Transverse colon (tissue), 4 donors: ENCODE measurements around the gene CBX5. TPM values are rescaled to one million over a fixed set of nuclear protein-coding genes. Genes with fewer than 3 reads are reported as not detected.
"Not testable (repeated sequence)": the region's sequence is repeated elsewhere in the genome, so short reads cannot be mapped to it uniquely, and the experiment has no call there.

Experiments used
- DNase-seq: peaks from one replicate; pipeline ENCODE4 v3.0.0-alpha.2; 2019
- H3K27ac ChIP-seq, 4 donors: fragments of 200-600 bp; sonication (generic); 2 replicates each; pipeline ENCODE4 v1.5.1; 2016 to 2018; ENCODE audit warnings: inconsistent platforms in 4 of 4
- H3K27me3 ChIP-seq: fragments of 200-600 bp; sonication (generic); 2 replicates; pipeline ENCODE4 v1.5.1; 2017; ENCODE audit warnings: inconsistent platforms
- H3K36me3 ChIP-seq, 4 donors: fragments of 200-600 bp; sonication (generic); 2 replicates each; pipeline ENCODE4 v1.5.1; 2017 to 2019; ENCODE audit warnings: inconsistent platforms in 4 of 4
- H3K4me1 ChIP-seq, 4 donors: fragments of 200-600 bp; sonication (generic); 2 replicates each; pipeline ENCODE4 v1.5.1; 2017 to 2020; ENCODE audit warnings: inconsistent platforms in 4 of 4
- H3K4me3 ChIP-seq, 4 donors: fragments of 200-600 bp; sonication (generic); 1 replicate in 1 of 4; 2 replicates in 3 of 4; pipeline versions ENCODE4 v1.5.1 to v1.6.1; 2017 to 2019; ENCODE audit warnings: inconsistent platforms in 4 of 4
- H3K9me3 ChIP-seq, 2 donors: fragments of 200-600 bp; sonication (generic); 2 replicates each; pipeline ENCODE4 v1.5.1; 2017 to 2019; ENCODE audit warnings: inconsistent platforms in 2 of 2
- CTCF ChIP-seq, 5 experiments: fragments of 200-600 bp in 3 of 5; fragments of 450-650 bp in 2 of 5; sonication (generic) in 3 of 5; IDR thresholded peaks; 1 replicate in 2 of 5; 2 replicates in 3 of 5; pipeline ENCODE4 v1.5.1; 2016 to 2017; ENCODE audit warnings: antibody characterized with exemption in 5 of 5, inconsistent platforms in 3 of 5, mild to moderate bottlenecking in 2 of 5, moderate library complexity in 1 of 5
- EP300 ChIP-seq: sonication (generic); formaldehyde crosslinking; IDR thresholded peaks from one replicate; pipeline ENCODE4 v1.6.1; 2017; ENCODE audit warnings: antibody characterized with exemption, low read depth
- POLR2A ChIP-seq: fragments of 450-650 bp; IDR thresholded peaks from one replicate; pipeline ENCODE4 v1.6.1; 2016; ENCODE audit warnings: antibody characterized with exemption, mild to moderate bottlenecking, moderate library complexity
- POLR2AphosphoS5 ChIP-seq, 3 donors: sonication (generic); formaldehyde crosslinking; IDR thresholded peaks; one replicate each; pipeline ENCODE4 v1.6.1; 2016; ENCODE audit warnings: antibody characterized with exemption in 3 of 3
- WGBS, 2 donors: methylation state at CpG; one replicate each; pipeline ENCODE4 v1.1.5; 2018; ENCODE audit warnings: low coverage in 1 of 2; 5-methylcytosine and 5-hydroxymethylcytosine counted together
- in situ Hi-C, 4 donors: fragments of 200-750 bp; cut with MboI; loops; one replicate each; pipeline versions ENCODE4 v1.15.0 to v1.15.1; 2017; ENCODE audit warnings: low sequenced_read_pairs in 3 of 4, low pct_ligation_motif_present in 1 of 4, low pct_unique_long_range_greater_than_20kb in 1 of 4
- intact Hi-C: fragments of 100-400 bp; cut with DNase I; formaldehyde crosslinking; loops from one replicate; pipeline ENCODE4 v1.15.1; 2023; ENCODE audit warnings: low total_unique reads
- total RNA-seq, 4 donors: library from RNA; depleted of rRNA; stranded (reverse); fragments of >200 nt; gene quantifications; one replicate each; pipeline ENCODE4 v1.1.0, GENCODE V29; 2016

Gene CBX5
- total RNA-seq, 4 donors from 2014 or later: 18.9 to 28.8 (median 22.8) TPM

GRCh38 chr12:54238531-54238930 is 41.4 kb downstream of the CBX5 start:
- Histone ChIP-seq H3K27me3 (no peaks in the 10 kb centered on the region), H3K9me3 (no peaks in the 10 kb centered on the region), H3K36me3 (peaks cover 0 to 22% (median 6%) of the 10 kb centered on the region in 4 donors), H3K27ac (no peak overlapping the region), H3K4me1 (no peaks in the 10 kb centered on the region), H3K4me3 (no peak overlapping the region)
- WGBS, 2 donors: 90 to 97% methylated on average over 1 of the region's 1 CpG
- DNase-seq: no peak
- in situ Hi-C loops (no loop called here), intact Hi-C loops (no loop called here)
- TF ChIP-seq POLR2AphosphoS5 (IDR thresholded peaks at IDR 0.05) (no peak), POLR2A (no peak), CTCF (IDR thresholded peaks at IDR 0.05) (no peak), EP300 (no peak)

- Histone ChIP-seq H3K9me3 (no peaks in the 10 kb centered on the region), H3K27me3 (no peaks in the 10 kb centered on the region), H3K4me1 (no peaks in the 10 kb centered on the region), H3K4me3 (no peak overlapping the region), H3K36me3 (no peaks in the 10 kb centered on the region), H3K27ac (no peak overlapping the region)
- intact Hi-C loops (no loop called here), in situ Hi-C loops (no loop called here)
- DNase-seq: no peak
- 96 to 100% methylated on average over 1 to 2 of the region's 2 CpGs for WGBS, 2 donors
- TF ChIP-seq CTCF (IDR thresholded peaks at IDR 0.05) (no peak), EP300 (no peak), POLR2AphosphoS5 (IDR thresholded peaks at IDR 0.05) (no peak), POLR2A (no peak)
Observed at GRCh38 chr12:54232790-54233189, 47.1 kb downstream of the CBX5 start.

- intact Hi-C loops, H3K27ac ChIP-seq, in situ Hi-C loops, H3K27me3 ChIP-seq, DNase-seq, H3K4me1 ChIP-seq, H3K4me3 ChIP-seq, H3K9me3 ChIP-seq, H3K36me3 ChIP-seq: not testable (repeated sequence)
- WGBS, 2 donors: 90 to 100% methylated on average over 3 of the region's 3 CpGs
Observed at GRCh38 chr12:54231269-54231668, 48.7 kb downstream of the CBX5 start.

GRCh38 chr12:54230555-54230954 is 49.4 kb downstream of the CBX5 start:
- 83 to 91% methylated on average over 2 of the region's 2 CpGs for WGBS, 2 donors
- intact Hi-C loops: no loop called here
- in situ Hi-C loops: no loop called here
- no peaks in the 10 kb centered on the region for H3K36me3 ChIP-seq
- no peaks in the 10 kb centered on the region for H3K27me3 ChIP-seq
- H3K4me3 ChIP-seq: no peak overlapping the region
- H3K4me1 ChIP-seq: no peaks in the 10 kb centered on the region
- TF ChIP-seq EP300: no peak
- TF ChIP-seq POLR2AphosphoS5 (IDR thresholded peaks at IDR 0.05): no peak
- H3K27ac ChIP-seq: no peak overlapping the region
- no peaks in the 10 kb centered on the region for H3K9me3 ChIP-seq
- DNase-seq: no peak

GRCh38 chr12:54229624-54230212 is 50.2 kb downstream of the CBX5 start:
- WGBS, 2 donors: 40 to 64% methylated on average over 3 to 4 of the region's 4 CpGs
- Histone ChIP-seq H3K36me3 (no peaks in the 10 kb centered on the region), H3K4me3 (no peak overlapping the region), H3K27me3 (no peaks in the 10 kb centered on the region), H3K27ac (peak overlapping the region; percentile 4 to 56 (median 47)), H3K4me1 (no peaks in the 10 kb centered on the region), H3K9me3 (no peaks in the 10 kb centered on the region)
- in situ Hi-C loops (loop anchor here in 2 of 4 donors (10.0 kb wide), 1 partner anchor 135 kb away; the partner anchor contains the start of gene GPR84 (in 2 of the 2)), intact Hi-C loops (loop anchor here (10.0 kb wide), 1 partner anchor 135 kb away; the partner anchor contains the start of gene GPR84)
- DNase-seq: no peak
- TF ChIP-seq POLR2A (no peak), POLR2AphosphoS5 (IDR thresholded peaks at IDR 0.05) (no peak), EP300 (no peak), CTCF (IDR thresholded peaks at IDR 0.05) (no peak)
